Kidney (tissue), 22 donors: ENCODE measurements around the gene MARCKS. TPM values are rescaled to one million over a fixed set of nuclear protein-coding genes. Genes with fewer than 3 reads are reported as not detected.

Experiments
- DNase-seq, 5 donors: peaks; one replicate each; pipeline ENCODE4 v3.0.0-alpha.2; 2013 to 2020
- FAIRE-seq: peaks from 2 replicates; lab custom pipeline; 2012; peaks lifted over from hg19 to GRCh38; lab: Jason Lieb, UNC
- H3K27ac ChIP-seq, 2 donors: one replicate each; pipeline ENCODE4 v1.7.0; 2013; ENCODE audit warnings: low read depth in 2 of 2, low read length in 2 of 2, inconsistent platforms in 1 of 2
- H3K27me3 ChIP-seq: one replicate; pipeline ENCODE4 v1.7.1; 2013; ENCODE audit warnings: low read length, inconsistent platforms; ENCODE audit not compliant: control insufficient read depth, insufficient read depth
- H3K36me3 ChIP-seq, 3 donors: one replicate each; pipeline versions ENCODE4 v1.7.0 to v1.7.1; 2013; ENCODE audit warnings: low read length in 3 of 3, control low read depth in 1 of 3, inconsistent platforms in 1 of 3; ENCODE audit not compliant: insufficient read depth in 3 of 3, control insufficient read depth in 2 of 3
- H3K4me1 ChIP-seq, 3 donors: one replicate each; pipeline versions ENCODE4 v1.7.0 to v1.7.1; 2013; ENCODE audit warnings: low read length in 3 of 3, inconsistent platforms in 1 of 3, low read depth in 1 of 3; ENCODE audit not compliant: control insufficient read depth in 2 of 3, insufficient read depth in 2 of 3
- H3K4me3 ChIP-seq, 3 donors: one replicate each; pipeline versions ENCODE4 v1.7.0 to v1.8.1; 2013; ENCODE audit warnings: low read length in 3 of 3, control low read depth in 1 of 3, inconsistent platforms in 1 of 3
- H3K9ac ChIP-seq, 3 donors: one replicate each; pipeline versions ENCODE4 v1.7.0 to v1.7.1; 2013; ENCODE audit warnings: low read length in 3 of 3, control low read depth in 1 of 3, inconsistent platforms in 1 of 3
- H3K9me3 ChIP-seq, 3 donors: one replicate each; pipeline versions ENCODE4 v1.7.0 to v1.7.1; 2013; ENCODE audit warnings: low read length in 3 of 3, control low read depth in 1 of 3, inconsistent platforms in 1 of 3; ENCODE audit not compliant: control insufficient read depth in 2 of 3, insufficient read depth in 1 of 3
- CTCF ChIP-seq: IDR thresholded peaks from 3 replicates; pipeline ENCODE4 v1.5.1; 2012; ENCODE audit warnings: mild to moderate bottlenecking, moderate library complexity, borderline replicate concordance; ENCODE audit not compliant: insufficient read depth; ENCODE audit errors: extremely low read depth
- intact Hi-C: fragments of 100-400 bp; cut with DNase I; formaldehyde crosslinking; loops from one replicate; pipeline ENCODE4 v1.11.1; 2022
- long read RNA-seq, 10 donors: library from polyadenylated mRNA in 1 of 10; unstranded in 1 of 10; transcript quantifications; one replicate each; pipeline ENCODE4 v2.0.0 and lab custom pipeline, GENCODE V29; 2021 to 2026
- polyA plus RNA-seq: library from polyadenylated mRNA; stranded (reverse); fragments of 350-450 nt; fragmentation: Illumina TruSeq; extraction: RNeasy Lipid Tissue Mini Kit (QIAGEN cat#74804); gene quantifications from one replicate; pipeline ENCODE4 v1.2.3, GENCODE V29; 2014; ENCODE audit warnings: low read depth, low replicate concordance; ENCODE audit not compliant: insufficient read depth
- total RNA-seq: library from RNA; stranded (reverse); fragmentation: NEBNext Ultra II Directional; extraction: Animal tissue kit (Norgen Biotek cat#: 25700); gene quantifications from one replicate; pipeline ENCODE4 v1.2.1, GENCODE V29; 2021
- donor health status: control.
- donor health status: control.
- donor health status: control.
- donor health status: control.
- donor health status: control.
- donor health status: DM: yes; HTN: yes; CAD: no.
- donor health status: Normal renal cell carcinoma (clear cell type).

The MARCKS gene
- total RNA-seq: 61.9 TPM
- polyA plus RNA-seq: 14.0 TPM
- long read RNA-seq, donor 1, full-length matches to known transcripts: 149 of 195 reads
- long read RNA-seq, donor 1, partial matches to known transcripts: 39 of 195 reads
- long read RNA-seq, donor 1, other reads (novel, unspliced or antisense): 7 of 195 reads
- long read RNA-seq, donor 2, full-length matches to known transcripts: 100 of 141 reads
- long read RNA-seq, donor 2, partial matches to known transcripts: 36 of 141 reads
- long read RNA-seq, donor 2, other reads (novel, unspliced or antisense): 5 of 141 reads
- long read RNA-seq, donor 3, full-length matches to known transcripts: 101 of 112 reads
- long read RNA-seq, donor 3, partial matches to known transcripts: 11 of 112 reads
- long read RNA-seq, donor 3, other reads (novel, unspliced or antisense): 0 of 112 reads
- long read RNA-seq, donor 4, full-length matches to known transcripts: 103 of 116 reads
- long read RNA-seq, donor 4, partial matches to known transcripts: 13 of 116 reads
- long read RNA-seq, donor 4, other reads (novel, unspliced or antisense): 0 of 116 reads
- long read RNA-seq, donor 5, full-length matches to known transcripts: 6 of 6 reads
- long read RNA-seq, donor 5, partial matches to known transcripts: 0 of 6 reads
- long read RNA-seq, donor 5, other reads (novel, unspliced or antisense): 0 of 6 reads
- long read RNA-seq, donor 6, full-length matches to known transcripts: 71 of 71 reads
- long read RNA-seq, donor 6, partial matches to known transcripts: 0 of 71 reads
- long read RNA-seq, donor 6, other reads (novel, unspliced or antisense): 0 of 71 reads
- long read RNA-seq, donor 7, full-length matches to known transcripts: 22 of 58 reads
- long read RNA-seq, donor 7, partial matches to known transcripts: 0 of 58 reads
- long read RNA-seq, donor 7, other reads (novel, unspliced or antisense): 36 of 58 reads
- long read RNA-seq, donor 8, full-length matches to known transcripts: 156 of 171 reads
- long read RNA-seq, donor 8, partial matches to known transcripts: 5 of 171 reads
- long read RNA-seq, donor 8, other reads (novel, unspliced or antisense): 10 of 171 reads
- long read RNA-seq, donor 9, full-length matches to known transcripts: 94 of 136 reads
- long read RNA-seq, donor 9, partial matches to known transcripts: 42 of 136 reads
- long read RNA-seq, donor 9, other reads (novel, unspliced or antisense): 0 of 136 reads
- long read RNA-seq, donor 10, full-length matches to known transcripts: 155 of 155 reads
- long read RNA-seq, donor 10, partial matches to known transcripts: 0 of 155 reads
- long read RNA-seq, donor 10, other reads (novel, unspliced or antisense): 0 of 155 reads

GRCh38 chr6:113856625-113857555 is at the start of gene MARCKS:
MARCKS (plus strand) TSS chr6:113857345; CDS start chr6:113857746, 401 bp downstream.
- no peak for TF ChIP-seq CTCF
- FAIRE-seq (no peak), DNase-seq (peak; percentile 92 to 98 (median 95))
- intact Hi-C loops: loop anchor here (10.0 kb wide), 1 partner anchor 1072 kb away; no protein-coding TSS in a partner anchor
- no peaks in the 10 kb centered on the region for H3K27me3 ChIP-seq
- H3K4me1 ChIP-seq: peaks cover 0 to 4% (median 3%) of the 10 kb centered on the region in 3 donors
- peak within 1 kb of the TSS; percentile 93 to 95 (median 95) for H3K9ac ChIP-seq
- H3K9me3 ChIP-seq: no peaks in the 10 kb centered on the region
- H3K36me3 ChIP-seq: no peaks in the 10 kb centered on the region
- H3K4me3 ChIP-seq: peak within 1 kb of the TSS; percentile 90 to 92 (median 91)
- peak within 1 kb of the TSS; percentile 93 to 95 for H3K27ac ChIP-seq

GRCh38 chr6:113809826-113810225 is 47.3 kb upstream of the MARCKS start:
- no peak for DNase-seq
- no peak overlapping the region for H3K27ac ChIP-seq

More at GRCh38 chr6:113809826-113810225, 47.3 kb upstream of the MARCKS start:
- intact Hi-C loops: no loop called here
- Histone ChIP-seq H3K4me1 (no peaks in the 10 kb centered on the region), H3K4me3 (no peak overlapping the region), H3K9me3 (no peaks in the 10 kb centered on the region), H3K36me3 (no peaks in the 10 kb centered on the region), H3K27me3 (no peaks in the 10 kb centered on the region), H3K9ac (no peak overlapping the region)
- TF ChIP-seq CTCF: no peak
- FAIRE-seq: no peak
